ENCODE results near the gene DERA. TPM values are rescaled to one million over a fixed set of nuclear protein-coding genes. Genes with fewer than 3 reads are reported as not detected.

The DERA gene
- total RNA-seq, 2 experiments from 2014 or later = 31.3 to 35.1 TPM

GRCh38 chr12:16076970-16077522 is 165.9 kb downstream of the DERA start:
- ChIA-PET POLR2A (no interaction called here), CTCF (no interaction called here)
- no peaks in the 10 kb centered on the region for H3K36me3 Mint-ChIP-seq (ENCODE audit: low read depth)
- no peak for DNase-seq
- no peaks in the 10 kb centered on the region for H3K4me1 Mint-ChIP-seq
- H3K9me3 Mint-ChIP-seq = no peaks in the 10 kb centered on the region
- H3K27me3 Mint-ChIP-seq = no peaks in the 10 kb centered on the region
- H3K4me3 Mint-ChIP-seq = no peak overlapping the region
- H3K27ac Mint-ChIP-seq = no peak overlapping the region

GRCh38 chr12:16086462-16086861 is 175.3 kb downstream of the DERA start:
- Mint-ChIP-seq H3K4me1 (no peaks in the 10 kb centered on the region), H3K27me3 (no peaks in the 10 kb centered on the region), H3K27ac (no peak overlapping the region), H3K9me3 (no peaks in the 10 kb centered on the region), H3K36me3 (ENCODE audit: low read depth) (no peaks in the 10 kb centered on the region), H3K4me3 (no peak overlapping the region)
- no peak for DNase-seq
- CTCF ChIA-PET = no interaction called here
- POLR2A ChIA-PET = no interaction called here

DNA sequence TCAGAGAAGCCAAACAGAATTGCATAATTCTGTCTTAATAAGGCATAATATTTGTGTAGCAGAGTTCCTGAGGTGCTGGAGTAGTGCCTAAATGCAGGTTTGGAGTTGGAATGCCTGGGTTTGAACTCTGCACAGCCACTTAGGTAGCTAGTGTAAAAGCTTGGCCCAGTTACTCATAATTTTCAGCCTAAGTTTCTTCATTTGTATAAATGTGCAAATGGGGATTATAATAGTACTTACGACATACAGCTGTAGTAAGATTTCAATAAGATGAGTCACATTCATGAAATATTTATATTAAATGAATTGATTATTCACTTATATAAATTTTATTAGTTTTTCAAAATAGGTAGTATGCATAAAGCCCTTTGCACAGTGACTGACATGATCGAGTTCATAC is 175.8 kb downstream of the DERA start:
- H3K36me3 Mint-ChIP-seq (ENCODE audit: low read depth) = no peaks in the 10 kb centered on the region
- ChIA-PET CTCF (no interaction called here), POLR2A (no interaction called here)
- DNase-seq = no peak
- H3K4me1 Mint-ChIP-seq = no peaks in the 10 kb centered on the region
- no peak overlapping the region for H3K27ac Mint-ChIP-seq
- H3K9me3 Mint-ChIP-seq = no peaks in the 10 kb centered on the region
- no peaks in the 10 kb centered on the region for H3K27me3 Mint-ChIP-seq
- H3K4me3 Mint-ChIP-seq = no peak overlapping the region

Other genes starting within 250 kb of the DERA start
- gene EPS8, start 121.9 kb upstream of the DERA start, total RNA-seq = 1 to 10 TPM; 2.3 to 2.4 TPM
- 10 to 100 TPM; 78.6 to 80.2 TPM for gene STRAP, start 28.9 kb upstream of the DERA start, total RNA-seq

Data from activated CD4-positive, alpha-beta T cell treated with anti-CD3 and anti-CD28 coated beads, Interleukin-2, amount 10 ng/mL, durations not matched to agents 7 days and 5 days (primary cell).